Neural progenitor cell (in vitro differentiated cells): Measurements from ENCODE around the gene KCNH2.

Experiments
- CTCF ChIP-seq: fragments of 200-600 bp; sonication (generic); IDR thresholded peaks from 2 replicates; pipeline ENCODE4 v1.5.1; 2017; ENCODE audit warnings: antibody characterized with exemption, mild to moderate bottlenecking
- EZH2 ChIP-seq: fragments of 200-600 bp; sonication (generic); IDR thresholded peaks from 2 replicates; pipeline ENCODE4 v1.6.1; 2017; ENCODE audit warnings: antibody characterized with exemption, mild to moderate bottlenecking, moderate library complexity
- EZH2phosphoT487 ChIP-seq: fragments of 200-600 bp; sonication (generic); IDR thresholded peaks from 2 replicates; pipeline ENCODE4 v1.6.1; 2017; ENCODE audit warnings: antibody characterized with exemption

GRCh38 chr7:150958597-150958996, 19.5 kb downstream of the KCNH2 start:
- no peak for TF ChIP-seq CTCF
- no peak for TF ChIP-seq EZH2
- no peak for TF ChIP-seq EZH2phosphoT487
